GM12878 (cell line): ENCODE measurements around the gene ADAMTS7. TPM values are rescaled to one million over a fixed set of nuclear protein-coding genes. Genes with fewer than 3 reads are reported as not detected.

Source experiments
- ATAC-seq: fragments of 200-7000 bp; cut with Tn5 transposase; 3 replicates; pipeline ENCODE4 v1.9.1; 2020; ENCODE audit warnings: mild to moderate bottlenecking, moderate library complexity
- BruUV-seq: library from RNA; stranded (reverse); fragments of 400-500 nt; replicated peaks from 2 replicates; lab custom pipeline; 2021; lab: Mats Ljungman, UMichigan
- CTCF ChIA-PET: fragments of 300-600 bp; sonication (Branson Sonifier 250); formaldehyde crosslinking; extraction: SDS; loops from one replicate; lab custom pipeline; 2021; ENCODE audit warnings: inconsistent platforms; lab: Yijun Ruan, JAX
- POLR2A ChIA-PET: fragments of 350-600 bp; formaldehyde crosslinking; extraction: SDS; loops from one replicate; lab custom pipeline; 2021; ENCODE audit warnings: inconsistent platforms; lab: Charles Lee
- RAD21 ChIA-PET: fragments of 300-600 bp; sonication (Branson Sonifier 250); formaldehyde crosslinking; loops from one replicate; lab custom pipeline; 2023; ENCODE audit warnings: antibody characterized with exemption; ENCODE audit not compliant: unreplicated experiment; lab: Charles Lee
- SMC1A ChIA-PET: fragments of 300-600 bp; sonication (Branson Sonifier 250); formaldehyde crosslinking; loops from one replicate; lab custom pipeline; 2023; ENCODE audit not compliant: unreplicated experiment, uncharacterized antibody; lab: Charles Lee
- DNase-seq: peaks from one replicate; pipeline ENCODE4 v3.0.0-alpha.2; 2011; ENCODE audit warnings: low read depth, low spot score
- FAIRE-seq: peaks from 3 replicates; lab custom pipeline; 2011; peaks lifted over from hg19 to GRCh38; lab: Jason Lieb, UNC
- H2AFZ ChIP-seq: 2 replicates; pipeline ENCODE4 v1.6.0; 2011; ENCODE audit warnings: low read depth, low read length, control low read depth; ENCODE audit not compliant: control insufficient read depth
- H3K27ac ChIP-seq: 2 replicates; pipeline ENCODE4 v1.5.1; 2011; ENCODE audit warnings: control low read depth; ENCODE audit not compliant: control insufficient read depth, insufficient read depth
- H3K27me3 ChIP-seq, 2 experiments: replicated peaks in 1 of 2; 2 replicates each; pipeline versions ENCODE4 v1.6.0 to v1.6.1; 2011; ENCODE audit warnings: low read length in 1 of 2; ENCODE audit not compliant: control insufficient read depth in 2 of 2, insufficient read depth in 2 of 2
- H3K36me3 ChIP-seq, 2 experiments: 2 replicates each; pipeline ENCODE4 v1.5.1; 2011; ENCODE audit warnings: low read length in 1 of 2; ENCODE audit not compliant: control insufficient read depth in 2 of 2, insufficient read depth in 2 of 2
- H3K4me1 ChIP-seq: 2 replicates; pipeline ENCODE4 v1.6.1; 2011; ENCODE audit warnings: mild to moderate bottlenecking, low read length, moderate library complexity, mixed read lengths; ENCODE audit not compliant: control insufficient read depth, insufficient read depth
- H3K4me2 ChIP-seq: 2 replicates; pipeline ENCODE4 v1.6.0; 2011; ENCODE audit warnings: control low read depth; ENCODE audit not compliant: control insufficient read depth, insufficient read depth
- H3K4me3 ChIP-seq: fragments of 200-600 bp; sonication (generic); 2 replicates; pipeline ENCODE4 v1.5.1; 2016
- H3K79me2 ChIP-seq: 2 replicates; pipeline ENCODE4 v1.6.0; 2011; ENCODE audit warnings: low read length; ENCODE audit not compliant: control insufficient read depth, insufficient read depth
- H3K9ac ChIP-seq: 2 replicates; pipeline ENCODE4 v1.8.0; 2011; ENCODE audit warnings: low read length, control low read depth, mixed read lengths; ENCODE audit not compliant: control insufficient read depth, insufficient read depth
- H3K9me3 ChIP-seq: replicated peaks from 3 replicates; pipeline ENCODE4 v1.5.1; 2011; ENCODE audit warnings: mild to moderate bottlenecking, low read length; ENCODE audit not compliant: control insufficient read depth, insufficient read depth
- H4K20me1 ChIP-seq: 2 replicates; pipeline ENCODE4 v1.6.0; 2011; ENCODE audit not compliant: control insufficient read depth, insufficient read depth
- ESRRA ChIP-seq: IDR thresholded peaks from 2 replicates; pipeline ENCODE4 v1.6.1; 2012; ENCODE audit warnings: mild to moderate bottlenecking, low read length, improper control_type of control experiment
- SIX5 ChIP-seq: IDR thresholded peaks from 2 replicates; pipeline ENCODE4 v1.6.1; 2011; ENCODE audit warnings: mild to moderate bottlenecking, low read depth, low read length, moderate library complexity; ENCODE audit not compliant: severe bottlenecking
- WGBS: methylation state at CpG from one replicate; pipeline ENCODE4 v1.1.6; 2016; ENCODE audit warnings: low lambda C conversion rate; ENCODE audit not compliant: insufficient replicate concordance, insufficient coverage; ENCODE audit errors: missing lambda C conversion rate; 5-methylcytosine and 5-hydroxymethylcytosine counted together
- in situ Hi-C: fragments of 300-500 bp; cut with MboI; formaldehyde crosslinking; loops from 9 replicates; pipeline ENCODE4 v1.14.3; 2018; ENCODE audit warnings: mixed read lengths
- intact Hi-C: fragments of 100-400 bp; cut with micrococcal nuclease; formaldehyde crosslinking; loops from one replicate; pipeline ENCODE4 v1.14.2; 2022; ENCODE audit not compliant: unreplicated experiment
- polyA plus RNA-seq, 11 experiments: library from polyadenylated mRNA; depleted of rRNA in 4 of 11; unstranded in 6 of 11; stranded (reverse) in 5 of 11; fragments of >200 nt; fragmentation: Nextera tagmentation in 4 of 11; fragmentation: Illumina TruSeq in 1 of 11; extraction: Ambion mirVana in 4 of 11; extraction: Trizol in 1 of 11; gene quantifications; 1 replicate in 1 of 11; 2 replicates in 10 of 11; pipeline versions ENCODE4 v1.2.1 to v1.2.3, GENCODE V29; 2011 to 2016; ENCODE audit warnings: inconsistent platforms in 2 of 11, missing spikeins in 2 of 11, low read depth in 1 of 11
- total RNA-seq, 4 experiments: library from RNA; depleted of rRNA in 3 of 4; stranded (reverse); fragments of >200 nt in 3 of 4; fragmentation: Illumina TruSeq in 1 of 4; extraction: Trizol in 1 of 4; gene quantifications; 2 replicates each; pipeline versions ENCODE4 v1.2.1 to v1.2.3, GENCODE V29; 2013 to 2021
- TF ChIP-seq, protein P1 (sequence below): fragments of 450-650 bp; conservative IDR thresholded peaks from 2 replicates; pipeline ENCODE4 v1.6.1; 2017; ENCODE audit warnings: mild to moderate bottlenecking, moderate library complexity
- TF ChIP-seq, protein P2 (sequence below): IDR thresholded peaks from 2 replicates; pipeline ENCODE4 v1.6.1; 2011; ENCODE audit warnings: borderline replicate concordance, low read depth, mild to moderate bottlenecking, moderate library complexity, low read length; ENCODE audit not compliant: insufficient read depth, poor library complexity, severe bottlenecking
- TF ChIP-seq, protein P3 (sequence below): IDR thresholded peaks from 2 replicates; pipeline ENCODE4 v1.6.1; 2011; ENCODE audit warnings: mild to moderate bottlenecking, low read depth, low read length, moderate library complexity; ENCODE audit not compliant: insufficient replicate concordance

Gene ADAMTS7
- total and polyA plus RNA-seq, 10 of the 15 experiments (the other 5 are each of a cell fraction or from before 2014, with no cell fraction given): 0.03 to 0.28 (median 0.06) TPM; not detected in 6

DNA sequence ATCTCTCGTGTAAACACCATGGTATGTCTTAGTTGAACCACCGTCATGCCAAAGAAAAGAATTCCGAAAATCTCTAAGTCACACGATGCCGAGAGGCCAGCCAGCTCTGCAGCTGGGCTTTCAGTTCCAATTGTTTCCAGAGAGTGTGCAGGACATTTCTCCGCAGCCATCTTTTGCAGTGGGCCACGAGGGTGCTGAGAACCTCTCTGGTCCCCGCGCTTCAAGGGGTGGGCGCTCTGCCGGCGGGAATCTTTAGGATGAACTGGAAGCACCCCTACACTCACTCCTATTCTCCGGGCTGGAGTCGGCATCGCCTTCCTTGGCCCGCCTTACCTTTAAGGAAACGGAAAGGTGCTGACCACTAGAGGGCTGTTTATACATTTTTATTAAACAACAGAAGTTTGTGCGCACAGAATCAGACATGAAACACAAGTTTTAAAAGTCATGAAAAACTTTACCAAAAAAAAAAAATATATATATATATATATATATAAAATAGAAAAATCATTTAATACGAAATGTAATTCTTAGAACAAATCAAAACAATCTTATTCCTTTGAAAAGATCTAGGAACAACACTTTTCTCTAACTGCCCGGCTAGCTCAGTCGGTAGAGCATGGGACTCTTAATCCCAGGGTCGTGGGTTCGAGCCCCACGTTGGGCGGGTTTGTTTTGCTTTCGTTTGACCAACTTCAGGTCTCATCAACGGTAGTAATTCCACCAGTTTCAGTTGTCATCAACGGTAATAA, 48.9 kb upstream of the ADAMTS7 start (continued):
- TF ChIP-seq SIX5: no peak
- TF ChIP-seq, all 136 proteins: peak for 23

DNA sequence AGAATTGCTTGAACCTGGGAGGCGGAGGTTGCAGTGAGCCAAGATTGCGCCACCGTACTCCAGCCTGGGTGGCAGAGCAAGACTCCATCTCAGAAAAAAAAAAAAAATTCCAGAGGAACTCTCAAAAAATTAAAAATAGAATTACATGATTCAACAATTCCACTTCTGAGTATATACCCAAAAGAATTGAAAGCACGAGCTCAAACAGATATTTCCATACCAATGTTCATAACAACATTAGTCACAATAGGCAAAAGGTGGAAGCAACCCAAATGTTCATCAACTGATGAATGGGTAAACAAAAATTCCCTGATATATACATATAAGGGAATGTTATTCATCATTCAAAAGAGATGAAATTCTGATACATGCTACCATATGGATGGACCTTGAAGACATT, 44.5 kb upstream of the ADAMTS7 start:
- Histone ChIP-seq H2AFZ (no peak overlapping the region), H3K9me3 (no peaks in the 10 kb centered on the region), H3K4me3 (no peak overlapping the region), H3K79me2 (no peaks in the 10 kb centered on the region), H3K4me1 (peaks cover 3% of the 10 kb centered on the region; the same call in 1 of the 2 replicates), H3K4me2 (no peak overlapping the region), H4K20me1 (no peaks in the 10 kb centered on the region), H3K27me3 (no peaks in the 10 kb centered on the region), H3K9ac (no peak overlapping the region), H3K27ac (no peak overlapping the region), H3K36me3 (no peaks in the 10 kb centered on the region)
- SMC1A ChIA-PET: interaction anchor here (0.6 kb wide), 1 partner anchor 150 kb away, joined by 3 read pairs; no protein-coding TSS in a partner anchor
- POLR2A ChIA-PET: no interaction called here
- RAD21 ChIA-PET: no interaction called here
- in situ Hi-C loops (no loop called here), intact Hi-C loops (no loop called here)
- TF ChIP-seq, protein P1, sequence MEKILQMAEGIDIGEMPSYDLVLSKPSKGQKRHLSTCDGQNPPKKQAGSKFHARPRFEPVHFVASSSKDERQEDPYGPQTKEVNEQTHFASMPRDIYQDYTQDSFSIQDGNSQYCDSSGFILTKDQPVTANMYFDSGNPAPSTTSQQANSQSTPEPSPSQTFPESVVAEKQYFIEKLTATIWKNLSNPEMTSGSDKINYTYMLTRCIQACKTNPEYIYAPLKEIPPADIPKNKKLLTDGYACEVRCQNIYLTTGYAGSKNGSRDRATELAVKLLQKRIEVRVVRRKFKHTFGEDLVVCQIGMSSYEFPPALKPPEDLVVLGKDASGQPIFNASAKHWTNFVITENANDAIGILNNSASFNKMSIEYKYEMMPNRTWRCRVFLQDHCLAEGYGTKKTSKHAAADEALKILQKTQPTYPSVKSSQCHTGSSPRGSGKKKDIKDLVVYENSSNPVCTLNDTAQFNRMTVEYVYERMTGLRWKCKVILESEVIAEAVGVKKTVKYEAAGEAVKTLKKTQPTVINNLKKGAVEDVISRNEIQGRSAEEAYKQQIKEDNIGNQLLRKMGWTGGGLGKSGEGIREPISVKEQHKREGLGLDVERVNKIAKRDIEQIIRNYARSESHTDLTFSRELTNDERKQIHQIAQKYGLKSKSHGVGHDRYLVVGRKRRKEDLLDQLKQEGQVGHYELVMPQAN: no peak
- TF ChIP-seq, protein P2, sequence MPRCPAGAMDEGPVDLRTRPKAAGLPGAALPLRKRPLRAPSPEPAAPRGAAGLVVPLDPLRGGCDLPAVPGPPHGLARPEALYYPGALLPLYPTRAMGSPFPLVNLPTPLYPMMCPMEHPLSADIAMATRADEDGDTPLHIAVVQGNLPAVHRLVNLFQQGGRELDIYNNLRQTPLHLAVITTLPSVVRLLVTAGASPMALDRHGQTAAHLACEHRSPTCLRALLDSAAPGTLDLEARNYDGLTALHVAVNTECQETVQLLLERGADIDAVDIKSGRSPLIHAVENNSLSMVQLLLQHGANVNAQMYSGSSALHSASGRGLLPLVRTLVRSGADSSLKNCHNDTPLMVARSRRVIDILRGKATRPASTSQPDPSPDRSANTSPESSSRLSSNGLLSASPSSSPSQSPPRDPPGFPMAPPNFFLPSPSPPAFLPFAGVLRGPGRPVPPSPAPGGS: no peak
- TF ChIP-seq ESRRA: no peak
- TF ChIP-seq, protein P3, sequence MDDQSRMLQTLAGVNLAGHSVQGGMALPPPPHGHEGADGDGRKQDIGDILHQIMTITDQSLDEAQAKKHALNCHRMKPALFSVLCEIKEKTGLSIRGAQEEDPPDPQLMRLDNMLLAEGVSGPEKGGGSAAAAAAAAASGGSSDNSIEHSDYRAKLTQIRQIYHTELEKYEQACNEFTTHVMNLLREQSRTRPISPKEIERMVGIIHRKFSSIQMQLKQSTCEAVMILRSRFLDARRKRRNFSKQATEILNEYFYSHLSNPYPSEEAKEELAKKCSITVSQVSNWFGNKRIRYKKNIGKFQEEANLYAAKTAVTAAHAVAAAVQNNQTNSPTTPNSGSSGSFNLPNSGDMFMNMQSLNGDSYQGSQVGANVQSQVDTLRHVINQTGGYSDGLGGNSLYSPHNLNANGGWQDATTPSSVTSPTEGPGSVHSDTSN: no peak
- DNase-seq (no peak), ATAC-seq (no peak), FAIRE-seq (no peak)
- 34% methylated on average over 2 of the region's 4 CpGs for WGBS
- CTCF ChIA-PET: interaction anchor here (0.7 to 0.8 kb wide), 2 partner anchors 17 to 30 kb away, joined by 3 to 4 read pairs; no protein-coding TSS in a partner anchor
- no TSS peak for BruUV-seq
